A549 (cell line): ENCODE results near the gene GSTP1. TPM values are rescaled to one million over a fixed set of nuclear protein-coding genes. Genes with fewer than 3 reads are reported as not detected.
"Not testable (repeated sequence)": the region's sequence is repeated elsewhere in the genome, so short reads cannot be mapped to it uniquely, and the experiment has no call there.

Source experiments
- ATAC-seq, 2 experiments: fragments of 200-7000 bp in 1 of 2; fragments of >200 bp in 1 of 2; cut with Nextera tagmentation in 1 of 2; cut with Tn5 transposase in 1 of 2; 3 replicates each; pipeline versions ENCODE4 v1.8.0 to v1.9.1; 2018 to 2020; ENCODE audit warnings: mild to moderate bottlenecking in 1 of 2, moderate library complexity in 1 of 2
- CTCF ChIA-PET: fragments of 300-600 bp; sonication (Branson Sonifier 250); formaldehyde crosslinking; extraction: SDS; loops from one replicate; lab custom pipeline; 2021; ENCODE audit warnings: antibody characterized with exemption, inconsistent platforms; lab: Yijun Ruan, JAX
- POLR2A ChIA-PET: fragments of 350-600 bp; formaldehyde crosslinking; extraction: SDS; loops from one replicate; lab custom pipeline; 2021; ENCODE audit warnings: antibody characterized with exemption, inconsistent platforms; lab: Yijun Ruan, JAX
- DNase-seq, 2 experiments: peaks; one replicate each; pipeline versions ENCODE4 v3.0.0 to v3.0.0-alpha.2; 2011 to 2016; ENCODE audit warnings: low read depth in 1 of 2, low spot score in 1 of 2
- FAIRE-seq: peaks from 2 replicates; lab custom pipeline; 2011; peaks lifted over from hg19 to GRCh38; lab: Jason Lieb, UNC
- H3K27ac ChIP-seq, 2 experiments: fragments of >200 bp; sonication (Bioruptor Twin); formaldehyde crosslinking; 3 replicates each; pipeline ENCODE4 v1.5.1; 2016 to 2017
- H3K4me1 ChIP-seq: fragments of >200 bp; sonication (Bioruptor Twin); formaldehyde crosslinking; 3 replicates; pipeline ENCODE4 v1.6.1; 2016
- H3K4me2 ChIP-seq: fragments of >200 bp; sonication (Bioruptor Twin); formaldehyde crosslinking; 3 replicates; pipeline ENCODE4 v1.6.1; 2016
- H3K4me3 ChIP-seq: fragments of >200 bp; sonication (Bioruptor Twin); formaldehyde crosslinking; 3 replicates; pipeline ENCODE4 v1.5.1; 2016
- H3K9me3 ChIP-seq: fragments of >200 bp; sonication (Bioruptor Twin); formaldehyde crosslinking; 3 replicates; pipeline ENCODE4 v1.6.1; 2016
- CEBPB ChIP-seq, 2 experiments: fragments of >200 bp in 1 of 2; sonication (Bioruptor Twin) in 1 of 2; formaldehyde crosslinking in 1 of 2; IDR thresholded peaks; 2 replicates each; pipeline ENCODE4 v1.6.1; 2012 to 2016
- CHD4 ChIP-seq: fragments of 200-600 bp; sonication (generic); IDR thresholded peaks from 2 replicates; pipeline ENCODE4 v1.6.1; 2016; ENCODE audit warnings: antibody characterized with exemption, mild to moderate bottlenecking, borderline replicate concordance
- FOXS1 ChIP-seq: fragments of 250-450 bp; sonication (Bioruptor Pico); IDR thresholded peaks from 2 replicates; pipeline ENCODE4 v1.5.0; 2020; ENCODE audit warnings: mild to moderate bottlenecking, moderate library complexity
- HEYL ChIP-seq: fragments of 250-450 bp; sonication (Bioruptor Pico); IDR thresholded peaks from 2 replicates; pipeline ENCODE4 v1.8.0; 2021; ENCODE audit warnings: mild to moderate bottlenecking, moderate library complexity
- HOXB5 ChIP-seq: fragments of 250-450 bp; sonication (Bioruptor Pico); IDR thresholded peaks from 2 replicates; pipeline ENCODE4 v1.5.0; 2020; ENCODE audit warnings: mild to moderate bottlenecking, moderate library complexity
- JUN ChIP-seq, 2 experiments: fragments of >200 bp; sonication (Bioruptor Twin); formaldehyde crosslinking; IDR thresholded peaks; 2 replicates in 1 of 2; 3 replicates in 1 of 2; pipeline ENCODE4 v1.6.1; 2016 to 2017
- JUNB ChIP-seq: fragments of >200 bp; sonication (Bioruptor Twin); formaldehyde crosslinking; IDR thresholded peaks from 2 replicates; pipeline ENCODE4 v1.6.1; 2016
- KDM1A ChIP-seq: fragments of 200-600 bp; sonication (generic); IDR thresholded peaks from 2 replicates; pipeline ENCODE4 v1.6.1; 2016; ENCODE audit warnings: low read depth, mild to moderate bottlenecking
- MAFK ChIP-seq: fragments of 450-650 bp; IDR thresholded peaks from 2 replicates; pipeline ENCODE4 v1.6.1; 2014; ENCODE audit not compliant: partially characterized antibody
- POLR2A ChIP-seq: IDR thresholded peaks from 2 replicates; pipeline ENCODE4 v1.6.1; 2012; ENCODE audit warnings: mild to moderate bottlenecking, low read length
- POLR2AphosphoS2 ChIP-seq: conservative IDR thresholded peaks from 2 replicates; pipeline ENCODE4 v1.6.1; 2012; ENCODE audit warnings: low read length, improper control_type of control experiment, inconsistent platforms
- RNF2 ChIP-seq: fragments of 200-600 bp; sonication (generic); IDR thresholded peaks from 2 replicates; pipeline ENCODE4 v1.6.1; 2016; ENCODE audit warnings: low read depth, mild to moderate bottlenecking, antibody characterized with exemption, moderate library complexity, borderline replicate concordance
- WGBS: methylation state at CpG from one replicate; pipeline ENCODE4 v1.1.6; 2017; ENCODE audit errors: missing lambda C conversion rate; 5-methylcytosine and 5-hydroxymethylcytosine counted together
- polyA plus RNA-seq, 4 experiments: library from polyadenylated mRNA; depleted of rRNA in 3 of 4; stranded (reverse); fragments of >200 nt; fragmentation: RNase III in 1 of 4; extraction: RNeasy Plus Mini Kit Qiagen cat#74134 plus additional on column Dnase treatment in 1 of 4; gene quantifications; 2 replicates in 3 of 4; 3 replicates in 1 of 4; pipeline ENCODE4 v1.2.3, GENCODE V29; 2011 to 2017
- TF ChIP-seq, protein P1 (sequence below): IDR thresholded peaks from 2 replicates; pipeline ENCODE4 v1.6.1; 2012
- TF ChIP-seq, protein P2 (sequence below): fragments of 250-450 bp; sonication (Bioruptor Pico); IDR thresholded peaks from 2 replicates; pipeline ENCODE4 v1.5.0; 2021; ENCODE audit warnings: mild to moderate bottlenecking, moderate library complexity, borderline replicate concordance
- TF ChIP-seq, protein P3 (sequence below): IDR thresholded peaks from 2 replicates; pipeline ENCODE4 v1.6.1; 2012

GSTP1 gene
- polyA plus RNA-seq, 2 of the 4 experiments (the other 2 are of a cell fraction), result 991 to 1,034 TPM

DNA sequence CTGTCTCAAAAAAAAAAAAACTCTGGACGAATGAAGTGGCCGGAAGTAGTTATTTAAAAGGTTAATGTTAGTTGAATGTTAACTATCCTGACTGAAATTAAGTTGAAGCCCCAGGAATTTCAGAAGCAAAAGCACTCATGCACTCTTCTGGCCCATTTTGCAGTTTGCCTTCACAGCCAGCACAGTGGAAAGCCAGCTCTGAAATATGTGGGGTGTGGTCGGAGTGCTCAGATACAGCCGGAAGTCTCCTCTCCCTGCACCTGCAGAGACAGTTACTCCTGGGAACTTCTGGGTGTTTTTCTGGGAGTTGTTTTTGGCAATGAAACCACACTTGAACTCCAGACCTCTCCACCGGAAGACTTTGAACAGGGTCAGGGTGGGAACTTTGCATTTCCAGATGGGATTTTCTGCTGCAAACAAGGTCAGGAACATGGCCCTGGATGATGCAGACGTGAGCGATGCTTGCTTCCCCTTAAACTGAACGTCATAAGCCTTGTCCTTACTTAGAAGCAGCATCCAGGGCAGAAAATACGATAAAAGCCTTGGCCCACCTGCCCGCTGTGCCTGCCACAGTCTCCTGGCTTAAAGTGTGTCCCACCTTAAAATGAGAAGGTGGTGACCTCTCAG lies 38.9 kb upstream of the GSTP1 start:
- CTCF ChIA-PET, result interaction anchor here (0.6 to 1.9 kb wide), 4 partner anchors 10 to 1064 kb away, joined by 3 to 6 read pairs (median 4); no protein-coding TSS in a partner anchor
- H3K4me2 ChIP-seq, result peak overlapping the region; percentile 9; the same call in 1 of the 3 replicates
- DNase-seq (no peak), FAIRE-seq (no peak), ATAC-seq (peak in 1 of 2 experiments; percentile 50; a peak in 3 of 6 replicates)
- H3K4me3 ChIP-seq, result no peak overlapping the region
- H3K4me1 ChIP-seq, result peaks cover 12% of the 10 kb centered on the region
- POLR2A ChIA-PET, result no interaction called here
- 61% methylated on average over 10 of the region's 10 CpGs for WGBS
- TF ChIP-seq FOXS1 (no peak), JUNB (no peak), HOXB5 (CRISPR knock-in tag) (no peak), CHD4 (no peak), CEBPB (IDR thresholded peaks at IDR 0.05) (no peak)
- H3K9me3 ChIP-seq, result no peaks in the 10 kb centered on the region
- H3K27ac ChIP-seq, result peak overlapping the region in 1 of 2 experiments; percentile 6; a peak in 1 of 6 replicates

DNA sequence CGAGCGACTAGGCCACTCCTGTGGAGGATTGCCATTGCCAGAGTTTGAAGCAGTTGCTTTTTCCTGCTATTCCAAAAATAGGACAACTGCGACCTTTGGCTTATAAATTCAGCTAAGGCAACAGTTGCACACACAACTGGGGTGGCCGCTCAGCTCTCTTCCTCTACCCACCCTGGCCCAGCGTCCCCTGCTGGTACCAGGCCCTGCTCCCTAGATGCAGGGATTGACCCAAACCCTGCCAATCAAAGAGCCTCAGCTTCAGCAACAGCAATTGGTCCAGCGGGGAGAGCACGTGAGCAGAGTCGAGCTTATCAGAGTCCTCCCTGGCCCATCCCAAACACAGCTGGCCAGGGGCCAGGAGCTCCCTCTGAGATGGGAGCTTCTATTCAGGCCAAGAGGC lies 38.3 kb upstream of the GSTP1 start:
- FAIRE-seq (no peak), ATAC-seq (peak; percentile 51 to 52; a peak in 4 of 6 replicates), DNase-seq (no peak)
- Histone ChIP-seq H3K4me1 (peaks cover 12% of the 10 kb centered on the region), H3K9me3 (no peaks in the 10 kb centered on the region), H3K27ac (no peak overlapping the region), H3K4me3 (no peak overlapping the region)
- POLR2A ChIA-PET, result no interaction called here
- TF ChIP-seq HOXB5 (CRISPR knock-in tag) (no peak), KDM1A (no peak), RNF2 (no peak), MAFK (no peak), POLR2AphosphoS2 (no peak), CEBPB (IDR thresholded peaks at IDR 0.05) (no peak)
- TF ChIP-seq, protein P1, sequence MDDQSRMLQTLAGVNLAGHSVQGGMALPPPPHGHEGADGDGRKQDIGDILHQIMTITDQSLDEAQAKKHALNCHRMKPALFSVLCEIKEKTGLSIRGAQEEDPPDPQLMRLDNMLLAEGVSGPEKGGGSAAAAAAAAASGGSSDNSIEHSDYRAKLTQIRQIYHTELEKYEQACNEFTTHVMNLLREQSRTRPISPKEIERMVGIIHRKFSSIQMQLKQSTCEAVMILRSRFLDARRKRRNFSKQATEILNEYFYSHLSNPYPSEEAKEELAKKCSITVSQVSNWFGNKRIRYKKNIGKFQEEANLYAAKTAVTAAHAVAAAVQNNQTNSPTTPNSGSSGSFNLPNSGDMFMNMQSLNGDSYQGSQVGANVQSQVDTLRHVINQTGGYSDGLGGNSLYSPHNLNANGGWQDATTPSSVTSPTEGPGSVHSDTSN, result no peak
- TF ChIP-seq, all 56 proteins: peak for 0
- CTCF ChIA-PET, result interaction anchor here (1.2 to 1.9 kb wide), 3 partner anchors 10 to 15 kb away, joined by 3 to 6 read pairs (median 5); no protein-coding TSS in a partner anchor
- no peak overlapping the region for H3K4me2 ChIP-seq
- 86% methylated on average over 8 of the region's 8 CpGs for WGBS

DNA sequence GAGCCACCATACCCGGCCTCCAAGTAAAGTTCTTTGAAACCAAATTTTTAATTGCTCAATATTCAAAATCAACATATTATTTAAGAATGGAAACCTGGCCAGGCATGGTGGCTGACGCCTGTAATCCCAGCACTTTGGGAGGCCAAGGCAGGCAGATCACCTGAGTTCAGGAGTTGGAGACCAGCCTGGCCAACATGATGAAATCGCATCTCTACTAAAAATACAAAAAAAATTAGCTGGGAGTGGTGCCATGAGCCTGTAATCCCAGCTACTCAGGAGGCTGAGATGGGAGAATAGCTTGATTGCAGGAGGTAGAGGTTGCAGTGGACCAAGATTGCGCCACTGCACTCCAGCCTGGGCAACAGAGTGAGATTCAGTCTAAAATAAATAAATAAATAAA lies 35.5 kb upstream of the GSTP1 start:
- Histone ChIP-seq H3K9me3 (peaks cover 18% of the 10 kb centered on the region), H3K4me1 (peaks cover 12% of the 10 kb centered on the region)
- not testable (repeated sequence) for FAIRE-seq, H3K27ac ChIP-seq, H3K4me2 ChIP-seq, DNase-seq, H3K4me3 ChIP-seq, ATAC-seq
- CTCF ChIA-PET, result interaction anchor here (1.4 to 2.0 kb wide), 4 partner anchors 11 to 24 kb away, joined by 3 to 8 read pairs (median 6); no protein-coding TSS in a partner anchor
- POLR2A ChIA-PET, result interaction anchor here (1.4 kb wide), 1 partner anchor 35 kb away, joined by 4 read pairs; the partner anchor contains the start of gene GSTP1
- 89% methylated on average over 4 of the region's 4 CpGs for WGBS

DNA sequence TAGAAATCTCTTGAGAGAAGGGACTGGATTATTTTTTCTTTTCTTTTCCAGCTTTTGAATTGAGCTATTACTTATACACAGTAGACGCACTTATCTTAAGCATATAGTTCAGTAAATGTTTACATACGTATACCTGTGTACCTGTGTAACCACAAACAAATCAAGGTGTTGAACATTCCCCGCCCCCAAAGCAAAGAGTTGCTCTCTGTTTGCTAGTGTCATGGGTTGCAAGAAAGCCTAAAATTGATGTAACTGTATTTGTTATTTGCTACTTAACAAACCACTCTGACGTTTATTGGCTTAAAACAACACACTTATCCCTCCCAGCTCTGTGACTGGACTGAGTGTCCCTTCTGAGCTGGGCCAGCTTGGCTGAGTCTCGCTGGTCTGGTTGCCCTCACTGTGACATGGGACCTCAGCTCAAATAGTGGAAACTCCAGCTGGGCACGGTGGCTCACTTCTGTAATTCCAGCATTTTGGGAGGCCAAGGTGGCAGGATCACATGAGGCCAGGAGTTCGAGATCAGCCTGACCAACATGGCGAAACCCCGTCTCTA lies 35.0 kb upstream of the GSTP1 start:
- FAIRE-seq, result no peak
- WGBS, result 75% methylated on average over 9 of the region's 9 CpGs
- Histone ChIP-seq H3K9me3 (peaks cover 18% of the 10 kb centered on the region), H3K4me2 (no peak overlapping the region), H3K4me1 (peaks cover 12% of the 10 kb centered on the region)
- ATAC-seq, result no peak
- no peak for TF ChIP-seq JUN (IDR thresholded peaks at IDR 0.05)
- TF ChIP-seq, protein P2, sequence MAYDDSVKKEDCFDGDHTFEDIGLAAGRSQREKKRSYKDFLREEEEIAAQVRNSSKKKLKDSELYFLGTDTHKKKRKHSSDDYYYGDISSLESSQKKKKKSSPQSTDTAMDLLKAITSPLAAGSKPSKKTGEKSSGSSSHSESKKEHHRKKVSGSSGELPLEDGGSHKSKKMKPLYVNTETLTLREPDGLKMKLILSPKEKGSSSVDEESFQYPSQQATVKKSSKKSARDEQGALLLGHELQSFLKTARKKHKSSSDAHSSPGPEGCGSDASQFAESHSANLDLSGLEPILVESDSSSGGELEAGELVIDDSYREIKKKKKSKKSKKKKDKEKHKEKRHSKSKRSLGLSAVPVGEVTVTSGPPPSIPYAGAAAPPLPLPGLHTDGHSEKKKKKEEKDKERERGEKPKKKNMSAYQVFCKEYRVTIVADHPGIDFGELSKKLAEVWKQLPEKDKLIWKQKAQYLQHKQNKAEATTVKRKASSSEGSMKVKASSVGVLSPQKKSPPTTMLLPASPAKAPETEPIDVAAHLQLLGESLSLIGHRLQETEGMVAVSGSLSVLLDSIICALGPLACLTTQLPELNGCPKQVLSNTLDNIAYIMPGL (CRISPR knock-in tag), result no peak
- TF ChIP-seq, protein P3, sequence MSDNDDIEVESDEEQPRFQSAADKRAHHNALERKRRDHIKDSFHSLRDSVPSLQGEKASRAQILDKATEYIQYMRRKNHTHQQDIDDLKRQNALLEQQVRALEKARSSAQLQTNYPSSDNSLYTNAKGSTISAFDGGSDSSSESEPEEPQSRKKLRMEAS, result no peak
- no peak for TF ChIP-seq POLR2A
- no peak for TF ChIP-seq RNF2
- TF ChIP-seq HEYL (CRISPR knock-in tag), result no peak
- no peak for TF ChIP-seq POLR2AphosphoS2
- TF ChIP-seq, all 56 proteins: peak for 0
- no peak for DNase-seq
- ChIA-PET POLR2A (interaction anchor here (1.4 kb wide), 1 partner anchor 35 kb away, joined by 4 read pairs; the partner anchor contains the start of gene GSTP1), CTCF (interaction anchor here (1.4 to 2.0 kb wide), 4 partner anchors 11 to 24 kb away, joined by 3 to 8 read pairs (median 6); no protein-coding TSS in a partner anchor)
- Histone ChIP-seq H3K27ac (no peak overlapping the region), H3K4me3 (no peak overlapping the region)
